GM23338 (cell line): Measurements from ENCODE around the gene CA6. TPM values are rescaled to one million over a fixed set of nuclear protein-coding genes. Genes with fewer than 3 reads are reported as not detected.

Source experiments
- ATAC-seq: fragments of 200-7000 bp; cut with Tn5 transposase; 3 replicates; pipeline ENCODE4 v1.9.1; 2020
- DNase-seq: peaks from one replicate; pipeline ENCODE4 v3.0.0-alpha.2; 2015; ENCODE audit warnings: low spot score
- H2AFZ ChIP-seq: fragments of 200-600 bp; sonication (generic); 2 replicates; pipeline ENCODE4 v1.8.0; 2016; ENCODE audit warnings: antibody characterized with exemption, mild to moderate bottlenecking, moderate library complexity
- H3F3A ChIP-seq: fragments of 200-600 bp; sonication (generic); replicated peaks from 2 replicates; pipeline ENCODE4 v1.8.0; 2017; ENCODE audit warnings: antibody characterized with exemption, mixed run types, low read depth
- H3K27ac ChIP-seq: fragments of 200-600 bp; sonication (generic); 2 replicates; pipeline ENCODE4 v1.6.1; 2016; ENCODE audit warnings: low read depth
- H3K27me3 ChIP-seq: fragments of 200-600 bp; sonication (generic); 2 replicates; pipeline ENCODE4 v1.8.0; 2016; ENCODE audit warnings: mild to moderate bottlenecking, mixed run types, moderate library complexity; ENCODE audit not compliant: insufficient read depth
- H3K36me3 ChIP-seq: fragments of 200-600 bp; sonication (generic); 2 replicates; pipeline ENCODE4 v1.8.0; 2016; ENCODE audit warnings: mild to moderate bottlenecking; ENCODE audit not compliant: insufficient read depth
- H3K4me1 ChIP-seq: fragments of 200-600 bp; sonication (generic); 2 replicates; pipeline ENCODE4 v1.8.0; 2016; ENCODE audit warnings: mild to moderate bottlenecking, moderate library complexity; ENCODE audit not compliant: insufficient read depth
- H3K4me2 ChIP-seq: fragments of 200-600 bp; sonication (generic); 2 replicates; pipeline ENCODE4 v1.7.1; 2017; ENCODE audit warnings: mixed run types
- H3K4me3 ChIP-seq: fragments of 200-600 bp; sonication (generic); 2 replicates; pipeline ENCODE4 v1.6.1; 2016; ENCODE audit warnings: mixed run types
- H3K79me2 ChIP-seq: fragments of 200-600 bp; sonication (generic); replicated peaks from 2 replicates; pipeline ENCODE4 v1.8.0; 2017; ENCODE audit warnings: mild to moderate bottlenecking; ENCODE audit not compliant: insufficient read depth
- H3K9me2 ChIP-seq: fragments of 200-600 bp; sonication (generic); 2 replicates; pipeline ENCODE4 v1.8.0; 2017; ENCODE audit not compliant: insufficient read depth
- H4K20me1 ChIP-seq: fragments of 200-600 bp; sonication (generic); replicated peaks from 2 replicates; pipeline ENCODE4 v1.8.0; 2017; ENCODE audit warnings: mild to moderate bottlenecking; ENCODE audit not compliant: insufficient read depth
- H3K27ac Mint-ChIP-seq: 2 replicates; pipeline ENCODE4 v1.8.0; 2020; ENCODE audit warnings: inconsistent platforms, mild to moderate bottlenecking, moderate library complexity, mixed read lengths
- H3K27me3 Mint-ChIP-seq: 3 replicates; pipeline ENCODE4 v1.8.0; 2022; ENCODE audit warnings: low read depth, mild to moderate bottlenecking, moderate library complexity, mixed read lengths, inconsistent platforms; ENCODE audit not compliant: insufficient read depth, poor library complexity
- H3K36me3 Mint-ChIP-seq: 3 replicates; pipeline ENCODE4 v1.8.0; 2021; ENCODE audit warnings: low read depth, mild to moderate bottlenecking, inconsistent platforms, moderate library complexity, mixed read lengths
- H3K4me1 Mint-ChIP-seq: 3 replicates; pipeline ENCODE4 v1.8.0; 2020; ENCODE audit warnings: mild to moderate bottlenecking, inconsistent platforms, mixed read lengths
- H3K4me3 Mint-ChIP-seq: 3 replicates; pipeline ENCODE4 v1.8.0; 2021; ENCODE audit warnings: moderate library complexity, mild to moderate bottlenecking, inconsistent platforms, mixed read lengths
- H3K9me3 Mint-ChIP-seq: 3 replicates; pipeline ENCODE4 v1.8.0; 2020; ENCODE audit warnings: moderate library complexity, mild to moderate bottlenecking, inconsistent platforms, mixed read lengths
- CREB1 ChIP-seq: fragments of 250-450 bp; sonication (Bioruptor Pico); IDR thresholded peaks from 2 replicates; pipeline ENCODE4 v1.5.0; 2020; ENCODE audit warnings: low read depth, mild to moderate bottlenecking, moderate library complexity
- EZH2 ChIP-seq: fragments of 200-600 bp; sonication (generic); IDR thresholded peaks from one replicate; pipeline ENCODE4 v1.8.0; 2017; ENCODE audit warnings: antibody characterized with exemption, mild to moderate bottlenecking, low read depth; ENCODE audit not compliant: unreplicated experiment
- EZH2phosphoT487 ChIP-seq: fragments of 200-600 bp; sonication (generic); IDR thresholded peaks from one replicate; pipeline ENCODE4 v1.8.1; 2018; ENCODE audit warnings: antibody characterized with exemption; ENCODE audit not compliant: unreplicated experiment
- JUNB ChIP-seq: IDR thresholded peaks from one replicate; pipeline ENCODE4 v1.6.1; 2016; ENCODE audit warnings: antibody characterized with exemption; ENCODE audit not compliant: unreplicated experiment
- NANOG ChIP-seq: IDR thresholded peaks from 2 replicates; pipeline ENCODE4 v1.6.1; 2016; ENCODE audit warnings: antibody characterized with exemption, borderline replicate concordance
- POLR2AphosphoS5 ChIP-seq: IDR thresholded peaks from 2 replicates; pipeline ENCODE4 v1.6.1; 2016; ENCODE audit warnings: antibody characterized with exemption, low read depth
- STAT1 ChIP-seq: IDR thresholded peaks from one replicate; pipeline ENCODE4 v1.6.1; 2016; ENCODE audit warnings: antibody characterized with exemption; ENCODE audit not compliant: unreplicated experiment
- ZNF331 ChIP-seq: fragments of 250-450 bp; sonication (Bioruptor Pico); IDR thresholded peaks from 2 replicates; pipeline ENCODE4 v1.5.0; 2020; ENCODE audit warnings: low read depth, mild to moderate bottlenecking, moderate library complexity
- polyA plus RNA-seq: library from polyadenylated mRNA; unstranded; fragments of >200 nt; fragmentation: Nextera tagmentation; extraction: Ambion mirVana; gene quantifications from 2 replicates; pipeline ENCODE4 v1.2.1, GENCODE V29; 2016
- total RNA-seq: library from RNA; depleted of rRNA; stranded (reverse); fragments of >200 nt; shearing (Covaris generic); gene quantifications from 2 replicates; pipeline ENCODE4 v1.2.3, GENCODE V29; 2014
- TF ChIP-seq, protein P1 (sequence below): IDR thresholded peaks from one replicate; pipeline ENCODE4 v1.6.1; 2018; ENCODE audit warnings: antibody characterized with exemption; ENCODE audit not compliant: unreplicated experiment
- TF ChIP-seq, protein P2 (sequence below): IDR thresholded peaks from 2 replicates; pipeline ENCODE4 v1.6.1; 2016; ENCODE audit warnings: antibody characterized with exemption
- TF ChIP-seq, protein P3 (sequence below), 2 experiments: fragments of 200-600 bp in 1 of 2; sonication (generic) in 1 of 2; conservative IDR thresholded peaks; 2 replicates each; pipeline versions ENCODE4 v1.5.1 to v1.6.1; 2016 to 2017; ENCODE audit warnings: antibody characterized with exemption in 2 of 2, low read depth in 2 of 2, mild to moderate bottlenecking in 2 of 2, moderate library complexity in 1 of 2

The CA6 gene
- total and polyA plus RNA-seq, 2 experiments from 2014 or later: not detected

DNA sequence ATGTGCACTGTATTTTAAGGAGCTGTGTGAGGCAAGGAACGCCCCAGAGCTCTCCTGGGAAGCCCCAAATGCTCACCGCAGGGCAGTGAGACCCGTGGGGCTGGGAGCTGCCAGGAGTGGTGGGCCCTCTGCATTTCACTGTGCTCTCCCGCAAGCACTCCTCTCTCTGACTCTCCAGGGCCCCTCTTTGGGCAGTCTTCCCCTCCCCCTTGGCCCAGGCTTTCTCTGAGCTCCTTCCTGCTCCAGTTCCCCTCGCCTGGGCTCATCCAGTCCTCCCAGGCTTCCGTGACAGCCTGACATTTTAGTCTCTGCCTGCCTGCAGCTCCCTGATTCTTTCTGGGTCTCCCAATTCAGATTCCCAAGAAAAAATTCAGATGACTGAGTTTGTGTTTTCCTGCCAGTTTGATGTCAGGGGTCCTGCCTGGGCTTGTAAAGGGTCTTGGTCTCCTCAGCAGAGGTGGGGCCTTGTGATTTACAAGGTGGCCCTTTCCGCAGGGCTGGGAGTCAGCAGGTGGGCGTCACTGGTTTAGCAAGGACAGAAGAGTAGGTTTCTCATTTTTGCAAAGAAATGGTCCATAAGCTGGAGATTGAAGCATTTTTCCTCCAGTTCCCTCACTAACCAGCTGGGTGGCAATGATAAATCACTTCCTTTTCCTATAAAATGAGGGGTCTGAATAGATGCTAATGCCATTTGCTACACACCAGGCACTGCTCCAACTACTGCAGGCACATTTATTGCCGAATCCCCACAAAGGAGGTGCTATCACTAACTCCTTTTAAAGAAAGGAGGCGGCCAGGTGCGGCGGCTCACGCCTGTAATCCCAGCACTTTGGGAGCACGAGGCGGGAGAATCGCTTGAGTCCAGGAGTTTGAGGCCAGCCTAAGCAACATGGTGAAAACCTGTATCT, 1.9 kb upstream of the CA6 start:
- Histone ChIP-seq H3K9me2 (no peaks in the 10 kb centered on the region), H3F3A (0 out of 2 replicates have a peak, but pooled peaks cover 9% of the 10 kb centered on the region), H3K79me2 (no peaks in the 10 kb centered on the region), H4K20me1 (no peaks in the 10 kb centered on the region), H3K4me3 (no peak overlapping the region; the same call in 1 of the 2 replicates), H3K36me3 (no peaks in the 10 kb centered on the region; the same call in 1 of the 2 replicates), H3K4me1 (peaks cover 29% of the 10 kb centered on the region), H2AFZ (peak overlapping the region; percentile 98), H3K27ac (peak overlapping the region; percentile 33; the same call in 1 of the 2 replicates), H3K27me3 (no peaks in the 10 kb centered on the region), H3K4me2 (peak overlapping the region; percentile 67)
- peaks cover 15% of the 10 kb centered on the region for H3K27me3 Mint-ChIP-seq
- H3K4me1 Mint-ChIP-seq: peaks cover 27% of the 10 kb centered on the region
- peaks cover 8% of the 10 kb centered on the region; the same call in 2 of the 3 replicates for H3K9me3 Mint-ChIP-seq
- TF ChIP-seq JUNB (no peak), NANOG (no peak), ZNF331 (CRISPR knock-in tag) (no peak), CREB1 (CRISPR knock-in tag) (no peak), STAT1 (no peak), EZH2 (no peak), EZH2phosphoT487 (no peak), POLR2AphosphoS5 (no peak)
- TF ChIP-seq, protein P1, sequence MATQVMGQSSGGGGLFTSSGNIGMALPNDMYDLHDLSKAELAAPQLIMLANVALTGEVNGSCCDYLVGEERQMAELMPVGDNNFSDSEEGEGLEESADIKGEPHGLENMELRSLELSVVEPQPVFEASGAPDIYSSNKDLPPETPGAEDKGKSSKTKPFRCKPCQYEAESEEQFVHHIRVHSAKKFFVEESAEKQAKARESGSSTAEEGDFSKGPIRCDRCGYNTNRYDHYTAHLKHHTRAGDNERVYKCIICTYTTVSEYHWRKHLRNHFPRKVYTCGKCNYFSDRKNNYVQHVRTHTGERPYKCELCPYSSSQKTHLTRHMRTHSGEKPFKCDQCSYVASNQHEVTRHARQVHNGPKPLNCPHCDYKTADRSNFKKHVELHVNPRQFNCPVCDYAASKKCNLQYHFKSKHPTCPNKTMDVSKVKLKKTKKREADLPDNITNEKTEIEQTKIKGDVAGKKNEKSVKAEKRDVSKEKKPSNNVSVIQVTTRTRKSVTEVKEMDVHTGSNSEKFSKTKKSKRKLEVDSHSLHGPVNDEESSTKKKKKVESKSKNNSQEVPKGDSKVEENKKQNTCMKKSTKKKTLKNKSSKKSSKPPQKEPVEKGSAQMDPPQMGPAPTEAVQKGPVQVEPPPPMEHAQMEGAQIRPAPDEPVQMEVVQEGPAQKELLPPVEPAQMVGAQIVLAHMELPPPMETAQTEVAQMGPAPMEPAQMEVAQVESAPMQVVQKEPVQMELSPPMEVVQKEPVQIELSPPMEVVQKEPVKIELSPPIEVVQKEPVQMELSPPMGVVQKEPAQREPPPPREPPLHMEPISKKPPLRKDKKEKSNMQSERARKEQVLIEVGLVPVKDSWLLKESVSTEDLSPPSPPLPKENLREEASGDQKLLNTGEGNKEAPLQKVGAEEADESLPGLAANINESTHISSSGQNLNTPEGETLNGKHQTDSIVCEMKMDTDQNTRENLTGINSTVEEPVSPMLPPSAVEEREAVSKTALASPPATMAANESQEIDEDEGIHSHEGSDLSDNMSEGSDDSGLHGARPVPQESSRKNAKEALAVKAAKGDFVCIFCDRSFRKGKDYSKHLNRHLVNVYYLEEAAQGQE: no peak
- TF ChIP-seq, protein P2, sequence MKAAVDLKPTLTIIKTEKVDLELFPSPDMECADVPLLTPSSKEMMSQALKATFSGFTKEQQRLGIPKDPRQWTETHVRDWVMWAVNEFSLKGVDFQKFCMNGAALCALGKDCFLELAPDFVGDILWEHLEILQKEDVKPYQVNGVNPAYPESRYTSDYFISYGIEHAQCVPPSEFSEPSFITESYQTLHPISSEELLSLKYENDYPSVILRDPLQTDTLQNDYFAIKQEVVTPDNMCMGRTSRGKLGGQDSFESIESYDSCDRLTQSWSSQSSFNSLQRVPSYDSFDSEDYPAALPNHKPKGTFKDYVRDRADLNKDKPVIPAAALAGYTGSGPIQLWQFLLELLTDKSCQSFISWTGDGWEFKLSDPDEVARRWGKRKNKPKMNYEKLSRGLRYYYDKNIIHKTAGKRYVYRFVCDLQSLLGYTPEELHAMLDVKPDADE: no peak
- TF ChIP-seq, protein P3, sequence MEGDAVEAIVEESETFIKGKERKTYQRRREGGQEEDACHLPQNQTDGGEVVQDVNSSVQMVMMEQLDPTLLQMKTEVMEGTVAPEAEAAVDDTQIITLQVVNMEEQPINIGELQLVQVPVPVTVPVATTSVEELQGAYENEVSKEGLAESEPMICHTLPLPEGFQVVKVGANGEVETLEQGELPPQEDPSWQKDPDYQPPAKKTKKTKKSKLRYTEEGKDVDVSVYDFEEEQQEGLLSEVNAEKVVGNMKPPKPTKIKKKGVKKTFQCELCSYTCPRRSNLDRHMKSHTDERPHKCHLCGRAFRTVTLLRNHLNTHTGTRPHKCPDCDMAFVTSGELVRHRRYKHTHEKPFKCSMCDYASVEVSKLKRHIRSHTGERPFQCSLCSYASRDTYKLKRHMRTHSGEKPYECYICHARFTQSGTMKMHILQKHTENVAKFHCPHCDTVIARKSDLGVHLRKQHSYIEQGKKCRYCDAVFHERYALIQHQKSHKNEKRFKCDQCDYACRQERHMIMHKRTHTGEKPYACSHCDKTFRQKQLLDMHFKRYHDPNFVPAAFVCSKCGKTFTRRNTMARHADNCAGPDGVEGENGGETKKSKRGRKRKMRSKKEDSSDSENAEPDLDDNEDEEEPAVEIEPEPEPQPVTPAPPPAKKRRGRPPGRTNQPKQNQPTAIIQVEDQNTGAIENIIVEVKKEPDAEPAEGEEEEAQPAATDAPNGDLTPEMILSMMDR (conservative IDR thresholded peaks at IDR 0.05; ENCODE audit: low read depth in 2 of 2): no peak
- peaks cover 6% of the 10 kb centered on the region; the same call in 1 of the 3 replicates for H3K36me3 Mint-ChIP-seq
- DNase-seq: peak; percentile 79
- 0 out of 3 replicates have a peak overlapping the region, but pooled peaks have one; percentile 34 for H3K4me3 Mint-ChIP-seq
- peak overlapping the region; percentile 82; the same call in 1 of the 2 replicates for H3K27ac Mint-ChIP-seq
- peak; percentile 92 for ATAC-seq
